HEK293T (cell line): ENCODE results near the gene SLC2A5.

Source experiments
- CTCF ChIA-PET: fragments of 350-600 bp; formaldehyde crosslinking; extraction: SDS; loops from one replicate; lab custom pipeline; 2021; ENCODE audit warnings: antibody characterized with exemption, inconsistent platforms; lab: Yijun Ruan, JAX
- POLR2A ChIA-PET: fragments of 350-600 bp; formaldehyde crosslinking; extraction: SDS; loops from one replicate; lab custom pipeline; 2020; ENCODE audit warnings: antibody characterized with exemption, inconsistent platforms; lab: Yijun Ruan, JAX
- DNase-seq: peaks from one replicate; pipeline ENCODE4 v3.0.0; 2012; ENCODE audit warnings: mixed read lengths; ENCODE audit errors: extremely low spot score
- ARNT ChIP-seq: fragments of 450-650 bp; IDR thresholded peaks from 2 replicates; pipeline ENCODE4 v1.6.1; 2017; ENCODE audit warnings: mild to moderate bottlenecking
- BHLHE40 ChIP-seq: fragments of 450-650 bp; IDR thresholded peaks from 2 replicates; pipeline ENCODE4 v1.6.1; 2016; ENCODE audit warnings: mild to moderate bottlenecking, moderate library complexity, borderline replicate concordance
- CTBP1 ChIP-seq: fragments of 450-650 bp; IDR thresholded peaks from 2 replicates; pipeline ENCODE4 v1.6.1; 2016; ENCODE audit warnings: borderline replicate concordance
- ELF4 ChIP-seq: fragments of 450-650 bp; IDR thresholded peaks from 2 replicates; pipeline ENCODE4 v1.6.1; 2017; ENCODE audit warnings: antibody characterized with exemption
- FOXA1 ChIP-seq: fragments of 450-650 bp; IDR thresholded peaks from 2 replicates; pipeline ENCODE4 v1.6.1; 2016; ENCODE audit warnings: mild to moderate bottlenecking
- FOXK2 ChIP-seq: fragments of 450-650 bp; IDR thresholded peaks from 2 replicates; pipeline ENCODE4 v1.6.1; 2016; ENCODE audit warnings: mild to moderate bottlenecking
- FOXM1 ChIP-seq: fragments of 450-650 bp; IDR thresholded peaks from 2 replicates; pipeline ENCODE4 v1.6.1; 2017; ENCODE audit warnings: mild to moderate bottlenecking, borderline replicate concordance
- HDGF ChIP-seq: fragments of 450-650 bp; IDR thresholded peaks from 2 replicates; pipeline ENCODE4 v1.6.1; 2017; ENCODE audit warnings: antibody characterized with exemption, borderline replicate concordance
- L3MBTL2 ChIP-seq: fragments of 450-650 bp; conservative IDR thresholded peaks from 2 replicates; pipeline ENCODE4 v1.6.1; 2016; ENCODE audit warnings: mild to moderate bottlenecking
- LEF1 ChIP-seq: fragments of 450-650 bp; IDR thresholded peaks from 2 replicates; pipeline ENCODE4 v1.6.1; 2017; ENCODE audit warnings: mild to moderate bottlenecking, borderline replicate concordance
- NFRKB ChIP-seq: fragments of 450-650 bp; IDR thresholded peaks from 2 replicates; pipeline ENCODE4 v1.6.1; 2016; ENCODE audit warnings: mild to moderate bottlenecking, moderate library complexity
- SP1 ChIP-seq: fragments of 450-650 bp; IDR thresholded peaks from 2 replicates; pipeline ENCODE4 v1.6.1; 2017
- SUZ12 ChIP-seq: fragments of 450-650 bp; IDR thresholded peaks from 2 replicates; pipeline ENCODE4 v1.6.1; 2016; ENCODE audit warnings: mild to moderate bottlenecking
- TARDBP ChIP-seq: fragments of 450-650 bp; IDR thresholded peaks from 2 replicates; pipeline ENCODE4 v1.6.1; 2016
- ZNF384 ChIP-seq: fragments of 450-650 bp; IDR thresholded peaks from 2 replicates; pipeline ENCODE4 v1.6.1; 2016
- TF ChIP-seq, protein P1 (sequence below): fragments of 450-650 bp; IDR thresholded peaks from 2 replicates; pipeline ENCODE4 v1.6.1; 2016

The SLC2A5 gene

DNA sequence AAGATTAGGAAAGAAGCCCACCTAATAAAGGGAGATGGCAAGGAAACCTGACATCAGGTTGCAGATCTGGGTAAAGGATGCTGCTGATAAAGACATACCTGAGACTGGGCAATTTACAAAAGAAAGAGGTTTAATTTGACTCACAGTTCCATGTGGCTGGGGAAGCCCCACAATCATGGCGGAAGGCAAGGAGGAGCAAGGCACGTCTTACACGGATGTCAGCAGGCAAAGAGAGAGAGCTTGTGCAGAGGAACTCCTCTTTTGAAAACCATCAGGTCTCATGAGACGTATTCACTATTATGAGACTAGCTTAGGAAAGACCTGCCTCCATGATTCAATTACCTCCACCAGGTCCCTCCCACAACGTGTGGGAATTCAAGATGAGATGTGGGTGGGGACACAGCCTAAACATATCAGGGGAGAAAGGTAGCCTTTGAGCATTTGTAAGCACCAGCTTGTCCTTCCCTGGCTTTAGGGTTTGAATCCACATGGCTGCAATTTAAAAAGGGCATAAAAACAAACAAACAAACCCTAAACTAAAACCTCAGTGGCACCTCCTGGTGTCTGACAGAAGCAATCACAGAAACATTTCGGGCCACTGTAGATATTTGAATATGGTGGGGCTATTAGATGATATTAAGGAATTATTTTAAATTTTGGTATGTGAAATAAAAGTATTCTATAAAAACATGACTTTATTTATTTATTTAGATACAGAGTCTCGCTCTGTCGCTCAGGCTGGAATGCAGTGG lies 76.3 kb downstream of the SLC2A5 start:
- no peak for DNase-seq
- CTCF ChIA-PET: interaction anchor here (1.1 kb wide), 1 partner anchor 12 kb away, joined by 3 read pairs; no protein-coding TSS in a partner anchor
- POLR2A ChIA-PET: no interaction called here
- no peak for TF ChIP-seq L3MBTL2
- TF ChIP-seq BHLHE40: no peak
- no peak for TF ChIP-seq ZNF384
- TF ChIP-seq SUZ12: no peak

DNA sequence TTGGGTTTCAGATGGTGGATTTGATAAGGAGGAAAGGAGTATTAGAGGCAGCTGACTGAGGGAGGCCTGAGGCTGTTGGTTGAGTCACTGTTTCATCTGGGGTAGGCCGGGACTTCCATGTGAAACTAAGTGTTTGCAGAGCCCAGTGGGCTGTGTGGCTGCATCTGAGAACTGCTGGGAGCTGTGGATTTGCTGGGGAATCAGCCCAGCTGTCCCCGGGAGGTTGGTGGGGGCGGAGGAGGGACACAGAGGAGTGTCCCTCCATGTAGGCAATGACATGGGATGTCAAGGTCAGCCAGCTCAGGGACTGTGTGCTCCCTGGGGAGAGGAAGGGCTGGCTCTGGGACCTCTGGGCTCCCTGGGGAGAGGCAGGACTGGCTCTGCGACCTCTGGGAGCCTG lies 79.6 kb downstream of the SLC2A5 start:
- no peak for TF ChIP-seq ZNF384
- TF ChIP-seq ARNT: no peak
- no peak for TF ChIP-seq FOXA1
- TF ChIP-seq ELF4: no peak
- no peak for TF ChIP-seq L3MBTL2
- TF ChIP-seq BHLHE40: no peak
- no peak for TF ChIP-seq HDGF
- no peak for TF ChIP-seq SP1
- TF ChIP-seq, protein P1, sequence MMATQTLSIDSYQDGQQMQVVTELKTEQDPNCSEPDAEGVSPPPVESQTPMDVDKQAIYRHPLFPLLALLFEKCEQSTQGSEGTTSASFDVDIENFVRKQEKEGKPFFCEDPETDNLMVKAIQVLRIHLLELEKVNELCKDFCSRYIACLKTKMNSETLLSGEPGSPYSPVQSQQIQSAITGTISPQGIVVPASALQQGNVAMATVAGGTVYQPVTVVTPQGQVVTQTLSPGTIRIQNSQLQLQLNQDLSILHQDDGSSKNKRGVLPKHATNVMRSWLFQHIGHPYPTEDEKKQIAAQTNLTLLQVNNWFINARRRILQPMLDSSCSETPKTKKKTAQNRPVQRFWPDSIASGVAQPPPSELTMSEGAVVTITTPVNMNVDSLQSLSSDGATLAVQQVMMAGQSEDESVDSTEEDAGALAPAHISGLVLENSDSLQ: no peak
- no peak for TF ChIP-seq TARDBP
- no peak for TF ChIP-seq SUZ12
- TF ChIP-seq FOXK2: no peak
- TF ChIP-seq LEF1: no peak
- POLR2A ChIA-PET: interaction anchor here (1.2 kb wide), 1 partner anchor 15 kb away, joined by 3 read pairs; no protein-coding TSS in a partner anchor
- CTCF ChIA-PET: interaction anchor here (0.6 to 1.7 kb wide), 3 partner anchors 15 to 72 kb away, joined by 3 to 11 read pairs (median 5); no protein-coding TSS in a partner anchor
- DNase-seq: no peak

GRCh38 chr1:8989061-8989460 lies 80.4 kb downstream of the SLC2A5 start:
- TF ChIP-seq ZNF384 (no peak), LEF1 (no peak), FOXA1 (no peak), FOXK2 (no peak)
- TF ChIP-seq, protein P1: no peak
- no peak for DNase-seq
- ChIA-PET POLR2A (interaction anchor here (0.6 to 1.2 kb wide), 2 partner anchors 16 to 80 kb away, joined by 3 read pairs; no protein-coding TSS in a partner anchor), CTCF (interaction anchor here (0.5 to 1.7 kb wide), 5 partner anchors 16 to 637 kb away, joined by 3 to 11 read pairs (median 3); no protein-coding TSS in a partner anchor)

DNA sequence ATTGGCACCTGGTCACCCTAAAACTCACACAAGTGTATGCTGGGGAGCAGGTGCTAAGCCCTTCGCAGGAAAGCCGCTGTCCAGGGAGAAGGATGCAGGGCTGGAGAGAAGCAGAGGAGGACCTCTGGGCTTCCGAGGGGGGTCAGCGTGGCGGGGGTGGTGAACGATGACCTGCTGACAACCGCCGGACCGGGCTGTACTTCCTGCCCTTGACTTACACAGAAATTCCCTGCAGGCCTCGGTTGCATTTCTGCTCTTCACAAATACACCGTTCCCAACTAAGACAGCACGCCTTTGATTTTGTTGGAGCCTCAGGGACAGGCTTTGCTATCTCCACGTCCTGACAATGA lies 80.8 kb downstream of the SLC2A5 start:
- no peak for TF ChIP-seq NFRKB
- TF ChIP-seq ZNF384: no peak
- no peak for TF ChIP-seq ARNT
- no peak for TF ChIP-seq TARDBP
- TF ChIP-seq HDGF: no peak
- TF ChIP-seq LEF1: no peak
- TF ChIP-seq, protein P1: no peak
- no peak for TF ChIP-seq BHLHE40
- no peak for TF ChIP-seq FOXM1
- TF ChIP-seq SP1: no peak
- TF ChIP-seq CTBP1: no peak
- no peak for TF ChIP-seq FOXA1
- no peak for TF ChIP-seq L3MBTL2
- no peak for TF ChIP-seq FOXK2
- ChIA-PET POLR2A (interaction anchor here (0.6 to 1.2 kb wide), 2 partner anchors 16 to 79 kb away, joined by 3 read pairs; no protein-coding TSS in a partner anchor), CTCF (interaction anchor here (0.5 to 1.7 kb wide), 3 partner anchors 16 to 638 kb away, joined by 3 to 11 read pairs (median 5); no protein-coding TSS in a partner anchor)
- no peak for DNase-seq

DNA sequence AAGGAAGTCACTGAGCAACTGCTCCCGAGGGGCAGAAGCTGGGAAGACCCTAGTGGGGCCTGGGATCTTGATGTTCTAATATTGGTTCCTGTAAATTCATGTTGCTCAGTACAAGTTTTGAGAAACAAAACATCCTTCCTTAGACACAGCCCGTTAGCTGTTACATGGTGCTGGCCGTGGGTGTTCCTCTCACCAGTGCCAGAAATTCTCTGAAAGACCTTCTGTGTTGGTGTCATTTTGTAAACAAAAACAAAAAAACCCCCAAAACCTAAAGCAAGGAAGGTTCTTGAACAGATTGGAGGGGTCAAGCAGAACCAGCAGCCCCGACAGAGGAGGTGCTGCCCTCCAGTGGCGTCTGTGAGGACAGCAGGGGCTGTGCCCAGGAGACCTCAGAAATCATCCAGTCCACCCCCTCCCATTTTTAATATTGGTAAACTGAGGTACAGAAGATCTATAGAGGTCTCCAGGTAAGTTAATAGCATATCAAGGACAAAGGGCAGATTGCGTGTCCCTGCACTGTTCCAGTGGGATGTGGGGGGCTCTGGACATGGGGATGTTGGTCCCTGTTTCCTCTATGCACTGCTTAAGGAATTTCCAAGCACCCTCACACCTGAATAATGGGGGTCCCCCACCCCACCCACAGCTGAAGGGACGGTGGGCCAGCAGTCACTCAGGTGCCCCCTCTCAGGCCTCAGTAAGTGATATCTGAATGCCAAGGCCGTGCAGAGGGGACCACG lies 81.4 kb downstream of the SLC2A5 start:
- peak; percentile 74 for DNase-seq
- TF ChIP-seq HDGF: no peak
- no peak for TF ChIP-seq ZNF384
- no peak for TF ChIP-seq FOXK2
- no peak for TF ChIP-seq BHLHE40
- no peak for TF ChIP-seq FOXM1
- TF ChIP-seq, protein P1: no peak
- no peak for TF ChIP-seq L3MBTL2
- TF ChIP-seq TARDBP: no peak
- TF ChIP-seq CTBP1: no peak
- TF ChIP-seq LEF1: no peak
- TF ChIP-seq ARNT: no peak
- no peak for TF ChIP-seq FOXA1
- no peak for TF ChIP-seq NFRKB
- TF ChIP-seq SP1: no peak
- no peak for TF ChIP-seq ELF4
- no peak for TF ChIP-seq SUZ12
- ChIA-PET POLR2A (no interaction called here), CTCF (interaction anchor here (1.4 to 1.5 kb wide), 2 partner anchors 16 to 70 kb away, joined by 5 to 8 read pairs; no protein-coding TSS in a partner anchor)
